Activated CD8-positive, alpha-beta memory T cell treated with anti-CD3 and anti-CD28 coated beads, Interleukin-2, amount 50 U/mL, for 4 hours (primary cell): ENCODE data around the gene ARHGAP26.

Experiments
- DNase-seq: peaks from one replicate; pipeline ENCODE4 v3.0.0-alpha.2; 2020

The ARHGAP26 gene

GRCh38 chr5:143130613-143131305 lies 360.6 kb downstream of the ARHGAP26 start:
- no peak for DNase-seq

GRCh38 chr5:143131972-143132371 lies 361.8 kb downstream of the ARHGAP26 start:
- DNase-seq: no peak

- DNase-seq: no peak
Observed at GRCh38 chr5:143132739-143133138, 362.6 kb downstream of the ARHGAP26 start.

GRCh38 chr5:143133721-143134120 lies 363.5 kb downstream of the ARHGAP26 start:
- DNase-seq: no peak

- no peak for DNase-seq
Observed at GRCh38 chr5:143134269-143134668, 364.1 kb downstream of the ARHGAP26 start.

- DNase-seq: no peak
Observed at GRCh38 chr5:143134900-143135299, 364.7 kb downstream of the ARHGAP26 start.

- DNase-seq: no peak
Observed at GRCh38 chr5:143135832-143136551, 365.8 kb downstream of the ARHGAP26 start.

GRCh38 chr5:143138839-143139238 lies 368.7 kb downstream of the ARHGAP26 start:
- no peak for DNase-seq

GRCh38 chr5:143139585-143139984 lies 369.4 kb downstream of the ARHGAP26 start:
- DNase-seq: no peak

- DNase-seq: no peak
Observed at GRCh38 chr5:143140492-143141203, 370.5 kb downstream of the ARHGAP26 start.

- DNase-seq: no peak
Observed at GRCh38 chr5:143141652-143142051, 371.5 kb downstream of the ARHGAP26 start.

- DNase-seq: no peak
Observed at GRCh38 chr5:143142596-143143435, 372.6 kb downstream of the ARHGAP26 start.

- DNase-seq: no peak
Observed at GRCh38 chr5:143143973-143144372, 373.8 kb downstream of the ARHGAP26 start.

- no peak for DNase-seq
Observed at GRCh38 chr5:143145243-143146160, 375.3 kb downstream of the ARHGAP26 start.

- DNase-seq: no peak
Observed at GRCh38 chr5:143146161-143146560, 376.0 kb downstream of the ARHGAP26 start.

- DNase-seq: no peak
Observed at GRCh38 chr5:143147383-143147782, 377.2 kb downstream of the ARHGAP26 start.

- DNase-seq: no peak
Observed at GRCh38 chr5:143147902-143148301, 377.7 kb downstream of the ARHGAP26 start.

GRCh38 chr5:143148771-143149170 lies 378.6 kb downstream of the ARHGAP26 start:
- no peak for DNase-seq

- DNase-seq: no peak
Observed at GRCh38 chr5:143149759-143150158, 379.6 kb downstream of the ARHGAP26 start.

- DNase-seq: no peak
Observed at GRCh38 chr5:143151056-143151700, 381.0 kb downstream of the ARHGAP26 start.

GRCh38 chr5:143152445-143152844 lies 382.3 kb downstream of the ARHGAP26 start:
- DNase-seq: no peak
